K562 (cell line): Measurements from ENCODE around the gene PDE6C. TPM values are rescaled to one million over a fixed set of nuclear protein-coding genes. Genes with fewer than 3 reads are reported as not detected.

ENCODE experiments used
- ATAC-seq: fragments of 200-7000 bp; cut with Tn5 transposase; 3 replicates; pipeline ENCODE4 v1.9.1; 2020; ENCODE audit warnings: moderate library complexity
- BruUV-seq: library from RNA; stranded (reverse); fragments of 400-500 nt; replicated peaks from 2 replicates; lab custom pipeline; 2021; lab: Mats Ljungman, UMichigan
- CTCF ChIA-PET: fragments of 300-600 bp; formaldehyde crosslinking; extraction: SDS; loops from one replicate; lab custom pipeline; 2021; ENCODE audit warnings: low intra/inter-chr PET ratio; lab: Yijun Ruan, JAX
- POLR2A ChIA-PET: fragments of 300-600, 350-650 bp; sonication (Branson Sonifier 250); formaldehyde crosslinking; extraction: SDS; loops from one replicate; lab custom pipeline; 2021; ENCODE audit warnings: antibody characterized with exemption, inconsistent platforms; lab: Yijun Ruan, JAX
- DNase-seq, 4 experiments: peaks; one replicate each; pipeline versions ENCODE4 v3.0.0 to v3.0.0-alpha.2; 2011 to 2018; ENCODE audit warnings: low spot score in 3 of 4, mixed read lengths in 3 of 4; ENCODE audit errors: extremely low read depth in 1 of 4
- FAIRE-seq: peaks from 2 replicates; lab custom pipeline; 2011; peaks lifted over from hg19 to GRCh38; lab: Jason Lieb, UNC
- H2AFZ ChIP-seq: 2 replicates; pipeline ENCODE4 v1.6.0; 2011; ENCODE audit warnings: low read depth, low read length, control low read depth, inconsistent platforms
- H3K27ac ChIP-seq: fragments of 200-600 bp; 3 replicates; pipeline ENCODE4 v1.8.0; 2011; ENCODE audit warnings: low read depth, mild to moderate bottlenecking, control low read depth, inconsistent platforms, low read length, moderate library complexity, mixed read lengths; ENCODE audit errors: extremely low read depth
- H3K27me3 ChIP-seq, 2 experiments: fragments of 300-600 bp in 1 of 2; 2 replicates in 1 of 2; 3 replicates in 1 of 2; pipeline versions ENCODE4 v1.6.0 to v1.8.0; 2011; ENCODE audit warnings: inconsistent platforms in 2 of 2, low read length in 2 of 2, mild to moderate bottlenecking in 1 of 2, mixed read lengths in 1 of 2, moderate library complexity in 1 of 2; ENCODE audit not compliant: control insufficient read depth in 2 of 2, insufficient read depth in 2 of 2
- H3K36me3 ChIP-seq: fragments of 300-600 bp; 3 replicates; pipeline ENCODE4 v1.8.0; 2011; ENCODE audit warnings: mild to moderate bottlenecking, low read length, inconsistent platforms; ENCODE audit not compliant: control insufficient read depth, insufficient read depth
- H3K4me1 ChIP-seq, 2 experiments: fragments of 200-600 bp in 1 of 2; replicated peaks in 1 of 2; 2 replicates in 1 of 2; 3 replicates in 1 of 2; pipeline versions ENCODE4 v1.5.1 to v1.8.0; 2011; ENCODE audit warnings: inconsistent platforms in 2 of 2, low read length in 2 of 2, mild to moderate bottlenecking in 1 of 2, mixed read lengths in 1 of 2, moderate library complexity in 1 of 2; ENCODE audit not compliant: control insufficient read depth in 2 of 2, insufficient read depth in 2 of 2
- H3K4me2 ChIP-seq: 2 replicates; pipeline ENCODE4 v1.6.1; 2011; ENCODE audit warnings: low read length, control low read depth, inconsistent platforms, mixed read lengths; ENCODE audit not compliant: insufficient read depth
- H3K4me3 ChIP-seq: fragments of 200-600 bp; sonication (generic), shearing (Covaris generic); 2 replicates; pipeline ENCODE4 v1.5.1; 2016; ENCODE audit warnings: control low read depth, inconsistent platforms
- H3K79me2 ChIP-seq: fragments of 200-600 bp; 3 replicates; pipeline ENCODE4 v1.8.0; 2011; ENCODE audit warnings: low read length, inconsistent platforms; ENCODE audit not compliant: control insufficient read depth, insufficient read depth
- H3K9ac ChIP-seq, 2 experiments: 2 replicates each; pipeline versions ENCODE4 v1.6.0 to v1.6.1; 2011; ENCODE audit warnings: low read depth in 2 of 2, low read length in 2 of 2, control low read depth in 1 of 2, inconsistent platforms in 1 of 2, mild to moderate bottlenecking in 1 of 2, mixed read lengths in 1 of 2; ENCODE audit not compliant: insufficient read depth in 1 of 2
- H3K9me1 ChIP-seq: one replicate; pipeline ENCODE4 v1.6.0; 2011; ENCODE audit warnings: inconsistent platforms, mild to moderate bottlenecking, low read length, moderate library complexity; ENCODE audit not compliant: control insufficient read depth, insufficient read depth
- H3K9me3 ChIP-seq: replicated peaks from 2 replicates; pipeline ENCODE4 v1.5.1; 2011; ENCODE audit warnings: low read depth, low read length, inconsistent platforms; ENCODE audit not compliant: control insufficient read depth, insufficient read depth
- H4K20me1 ChIP-seq: replicated peaks from 2 replicates; pipeline ENCODE4 v1.6.1; 2011; ENCODE audit warnings: low read length, inconsistent platforms, mixed read lengths; ENCODE audit not compliant: control insufficient read depth, insufficient read depth
- ARID1B ChIP-seq: fragments of 450-650 bp; IDR thresholded peaks from 2 replicates; pipeline ENCODE4 v1.6.1; 2016; ENCODE audit warnings: antibody characterized with exemption, mild to moderate bottlenecking, inconsistent platforms
- ASH1L ChIP-seq: fragments of 450-650 bp; IDR thresholded peaks from 2 replicates; pipeline ENCODE4 v1.6.1; 2018; ENCODE audit warnings: borderline replicate concordance, mild to moderate bottlenecking, low read depth; ENCODE audit not compliant: partially characterized antibody
- CBFB ChIP-seq: sonication (generic); formaldehyde crosslinking; IDR thresholded peaks from 2 replicates; pipeline ENCODE4 v1.4.0; 2020; ENCODE audit warnings: mild to moderate bottlenecking, missing genetic modification reagents
- CREB1 ChIP-seq, 2 experiments: sonication (generic) in 1 of 2; formaldehyde crosslinking in 1 of 2; IDR thresholded peaks; 2 replicates each; pipeline versions ENCODE4 v1.6.1 to v1.8.0; 2012 to 2022; ENCODE audit warnings: inconsistent platforms in 1 of 2, mild to moderate bottlenecking in 1 of 2, missing genetic modification reagents in 1 of 2, moderate library complexity in 1 of 2
- GABPA ChIP-seq: fragments of 200-800 bp; sonication (Bioruptor generic); conservative IDR thresholded peaks from 2 replicates; pipeline ENCODE4 v1.6.1; 2016; ENCODE audit warnings: low read depth, missing genetic modification characterization, missing compliant biosample characterization
- KDM5B ChIP-seq: fragments of 200-600 bp; sonication (generic); IDR thresholded peaks from 2 replicates; pipeline ENCODE4 v1.6.1; 2012; ENCODE audit warnings: low read depth, mild to moderate bottlenecking, moderate library complexity, low read length, control low read depth, inconsistent platforms; ENCODE audit not compliant: insufficient replicate concordance
- LCOR ChIP-seq: sonication (generic); formaldehyde crosslinking; IDR thresholded peaks from 2 replicates; pipeline ENCODE4 v1.8.0; 2022; ENCODE audit warnings: mild to moderate bottlenecking, missing genetic modification reagents
- MCM7 ChIP-seq, 2 experiments: fragments of 450-650 bp; IDR thresholded peaks; 2 replicates each; pipeline ENCODE4 v1.6.1; 2016 to 2018
- SRSF9 ChIP-seq: fragments of 200-400 bp; formaldehyde crosslinking; IDR thresholded peaks from 2 replicates; pipeline ENCODE4 v1.6.1; 2017; ENCODE audit warnings: low read depth, low read length, borderline replicate concordance
- STAT5A ChIP-seq: IDR thresholded peaks from 2 replicates; pipeline ENCODE4 v1.6.1; 2012; ENCODE audit warnings: low read length, inconsistent platforms, borderline replicate concordance
- TRIM24 ChIP-seq, 2 experiments: fragments of 450-650 bp; IDR thresholded peaks; 2 replicates each; pipeline ENCODE4 v1.6.1; 2016
- ZNF133 ChIP-seq: fragments of 250-450 bp; sonication (Bioruptor Pico); IDR thresholded peaks from 2 replicates; pipeline ENCODE4 v1.4.0; 2020; ENCODE audit warnings: mild to moderate bottlenecking
- ZNF140 ChIP-seq: fragments of 250-450 bp; sonication (Bioruptor Pico); IDR thresholded peaks from 2 replicates; pipeline ENCODE4 v1.8.0; 2021; ENCODE audit warnings: moderate library complexity, mild to moderate bottlenecking, inconsistent platforms
- ZNF23 ChIP-seq: fragments of 250-450 bp; sonication (Bioruptor Pico); IDR thresholded peaks from 2 replicates; pipeline ENCODE4 v1.4.0; 2020; ENCODE audit warnings: mild to moderate bottlenecking
- WGBS: fragments of 100-300 bp; shearing (Covaris generic); methylation state at CpG from one replicate; pipeline ENCODE4 v1.1.6; 2016; ENCODE audit warnings: low coverage, mixed read lengths; ENCODE audit not compliant: insufficient coverage; ENCODE audit errors: missing lambda C conversion rate; 5-methylcytosine and 5-hydroxymethylcytosine counted together
- in situ Hi-C: fragments of 300-500 bp; cut with MboI; formaldehyde crosslinking; loops from 4 replicates; pipeline ENCODE4 v1.15.0; 2018; ENCODE audit warnings: inconsistent platforms, mixed read lengths
- intact Hi-C: fragments of 100-400 bp; cut with micrococcal nuclease; formaldehyde crosslinking; loops from 2 replicates; pipeline ENCODE4 v1.14.2; 2022
- polyA plus RNA-seq, 8 experiments: library from polyadenylated mRNA; depleted of rRNA in 4 of 8; stranded (reverse) in 5 of 8; unstranded in 3 of 8; fragments of >200 nt; fragmentation: Nextera tagmentation in 2 of 8; fragmentation: Illumina TruSeq in 1 of 8; extraction: Ambion mirVana in 2 of 8; extraction: Trizol in 1 of 8; gene quantifications; 2 replicates each; pipeline versions ENCODE4 v1.2.1 to v1.2.3, GENCODE V29; 2011 to 2014; ENCODE audit warnings: inconsistent platforms in 1 of 8, missing spikeins in 1 of 8
- total RNA-seq, 7 experiments: library from RNA; depleted of rRNA in 6 of 7; stranded (reverse); fragments of >200 nt in 6 of 7; fragmentation: Illumina TruSeq in 2 of 7; extraction: Trizol in 2 of 7; gene quantifications; 2 replicates each; pipeline versions ENCODE4 v1.2.1 to v1.2.3, GENCODE V29; 2011 to 2021; ENCODE audit warnings: low replicate concordance in 1 of 7
- TF ChIP-seq, protein P1 (sequence below): fragments of 450-650 bp; formaldehyde crosslinking; IDR thresholded peaks from 2 replicates; pipeline ENCODE4 v1.4.0; 2022; ENCODE audit warnings: mild to moderate bottlenecking, moderate library complexity
- TF ChIP-seq, protein P2 (sequence below): fragments of 250-450 bp; sonication (Bioruptor Pico); IDR thresholded peaks from 2 replicates; pipeline ENCODE4 v1.5.0; 2021; ENCODE audit warnings: mild to moderate bottlenecking, moderate library complexity

Gene PDE6C
- total and polyA plus RNA-seq, 9 of the 15 experiments (the other 6 are each of a cell fraction or from before 2014, with no cell fraction given) = not detected

DNA sequence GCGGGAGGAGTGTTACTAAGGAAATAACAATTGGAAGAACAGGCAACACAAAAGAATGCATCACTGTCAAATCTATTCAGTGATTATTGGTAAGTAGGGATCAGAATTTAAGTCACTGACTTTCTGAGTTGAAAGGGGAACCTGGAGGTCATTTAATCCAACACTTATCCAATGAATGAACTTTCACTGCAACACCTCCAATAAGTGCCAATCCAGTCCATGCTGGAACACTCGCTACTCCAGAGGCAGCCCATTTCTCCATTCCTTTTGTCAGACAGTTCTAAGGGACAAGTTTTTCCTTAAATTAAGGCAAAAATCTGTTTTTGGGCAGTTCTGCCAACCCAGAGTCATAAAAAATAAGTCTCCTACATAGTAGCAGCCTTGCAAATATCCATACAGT lies 60.6 kb downstream of the PDE6C start (continued):
- TF ChIP-seq ASH1L (no peak), CREB1 (IDR thresholded peaks at IDR 0.05) (no peak), CREB1 (CRISPR knock-in tag; IDR thresholded peaks at IDR 0.05) (no peak), ZNF133 (CRISPR knock-in tag) (no peak), SRSF9 (no peak)

DNA sequence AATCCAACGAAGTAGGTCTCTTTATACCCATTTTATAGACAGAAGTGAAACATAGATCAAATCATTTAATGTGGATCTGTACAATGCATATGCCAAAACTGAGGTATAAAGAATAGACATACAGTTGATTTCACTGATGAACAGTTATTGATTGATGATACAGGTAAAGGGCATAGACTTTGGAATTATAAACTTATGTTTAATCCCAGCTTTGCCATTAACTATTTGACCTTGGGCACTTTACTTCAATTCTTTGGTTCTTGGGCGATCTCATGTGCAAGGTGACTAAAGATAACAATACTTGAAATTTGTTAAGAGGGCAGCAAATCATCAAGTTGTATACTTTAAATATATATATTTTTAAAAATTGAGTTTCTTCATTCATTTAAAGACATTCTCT lies 61.5 kb downstream of the PDE6C start:
- ChIA-PET CTCF (no interaction called here), POLR2A (no interaction called here)
- Histone ChIP-seq H3K4me2 (no peak overlapping the region), H3K9ac (no peak overlapping the region), H3K9me1 (no peaks in the 10 kb centered on the region), H3K4me1 (no peaks in the 10 kb centered on the region), H2AFZ (no peak overlapping the region), H3K36me3 (peaks cover 18% of the 10 kb centered on the region; the same call in 2 of the 3 replicates), H3K4me3 (no peak overlapping the region), H3K27me3 (no peaks in the 10 kb centered on the region), H3K27ac (no peak overlapping the region), H3K79me2 (no peaks in the 10 kb centered on the region), H3K9me3 (no peaks in the 10 kb centered on the region), H4K20me1 (no peaks in the 10 kb centered on the region)
- no peak for FAIRE-seq
- no peak for ATAC-seq
- BruUV-seq = no TSS peak
- intact Hi-C loops (loop anchor here (10.0 kb wide), 1 partner anchor 299 kb away; no protein-coding TSS in a partner anchor), in situ Hi-C loops (no loop called here)
- no peak for DNase-seq
- 63% methylated on average over 2 of the region's 2 CpGs for WGBS
- no peak for TF ChIP-seq MCM7 (IDR thresholded peaks at IDR 0.05)
- TF ChIP-seq LCOR (CRISPR knock-in tag) = no peak
- no peak for TF ChIP-seq CBFB
- no peak for TF ChIP-seq GABPA (tag)
- TF ChIP-seq, protein P1, sequence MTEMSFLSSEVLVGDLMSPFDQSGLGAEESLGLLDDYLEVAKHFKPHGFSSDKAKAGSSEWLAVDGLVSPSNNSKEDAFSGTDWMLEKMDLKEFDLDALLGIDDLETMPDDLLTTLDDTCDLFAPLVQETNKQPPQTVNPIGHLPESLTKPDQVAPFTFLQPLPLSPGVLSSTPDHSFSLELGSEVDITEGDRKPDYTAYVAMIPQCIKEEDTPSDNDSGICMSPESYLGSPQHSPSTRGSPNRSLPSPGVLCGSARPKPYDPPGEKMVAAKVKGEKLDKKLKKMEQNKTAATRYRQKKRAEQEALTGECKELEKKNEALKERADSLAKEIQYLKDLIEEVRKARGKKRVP (CRISPR knock-in tag) = no peak
- no peak for TF ChIP-seq TRIM24 (IDR thresholded peaks at IDR 0.05)
- no peak for TF ChIP-seq ZNF140 (CRISPR knock-in tag)
- no peak for TF ChIP-seq STAT5A
- no peak for TF ChIP-seq ZNF23 (CRISPR knock-in tag)
- TF ChIP-seq KDM5B = no peak
- no peak for TF ChIP-seq ARID1B
- TF ChIP-seq, protein P2, sequence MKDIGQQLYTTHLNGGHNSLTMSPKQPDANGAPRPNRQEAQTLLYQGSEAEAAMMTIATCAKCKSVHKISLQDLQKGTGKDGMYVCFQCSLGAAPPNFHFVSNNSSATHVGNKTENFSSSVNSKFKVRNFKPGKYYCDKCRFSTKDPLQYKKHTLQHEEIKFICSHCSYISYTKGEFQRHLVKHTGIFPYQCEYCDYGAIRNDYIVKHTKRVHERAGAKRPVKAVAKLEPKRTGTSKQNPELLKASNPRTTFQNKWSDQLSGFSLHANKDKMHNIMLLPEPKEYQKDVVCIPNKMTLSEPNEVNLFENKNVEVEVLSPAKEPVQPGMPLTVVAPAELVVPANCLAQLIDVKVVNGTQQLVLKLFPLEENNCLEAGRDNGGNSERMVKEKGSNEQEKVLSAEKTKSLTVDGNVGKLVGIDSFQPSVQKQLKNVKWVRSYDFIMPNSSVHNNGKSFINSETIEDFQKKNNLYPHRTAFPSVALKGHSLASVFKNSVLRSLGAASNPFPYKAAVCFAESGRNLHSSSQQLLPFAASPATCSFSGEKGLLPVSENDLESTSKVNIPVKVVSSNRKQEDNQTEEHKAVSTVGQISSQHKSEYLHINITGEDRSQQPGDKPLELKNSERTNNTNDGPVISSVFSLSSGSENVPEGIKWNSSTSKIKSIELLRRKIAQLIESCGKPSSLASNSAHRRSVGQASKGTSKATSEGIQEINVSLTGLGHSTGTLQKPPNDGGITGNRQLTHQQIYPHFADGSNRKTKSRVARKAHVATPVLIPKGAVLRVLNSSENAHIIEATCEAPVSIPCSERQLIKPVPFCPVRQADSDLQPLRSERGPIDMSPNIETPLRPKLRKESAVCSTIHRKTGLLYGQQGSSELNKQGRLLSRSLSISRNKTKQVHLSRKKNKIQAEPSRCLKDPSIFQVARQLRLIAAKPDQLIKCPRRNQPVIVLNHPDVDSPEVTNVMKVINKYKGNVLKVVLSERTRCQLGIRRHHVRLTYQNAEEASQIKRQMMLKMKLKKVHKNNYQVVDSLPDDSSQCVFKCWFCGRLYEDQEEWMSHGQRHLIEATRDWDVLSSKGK = no peak
